NCI-H1930 (cell line): ENCODE data around the gene FAM221A.
"Not testable (repeated sequence)": the region's sequence is repeated elsewhere in the genome, so short reads cannot be mapped to it uniquely, and the experiment has no call there.

Experiments used
- DNase-seq, 2 experiments: peaks; one replicate each; lab custom pipeline; 2025; lab: John Stamatoyannopoulos, UW

Gene FAM221A

GRCh38 chr7:23709081-23709750 lies 29.2 kb downstream of the FAM221A start:
- DNase-seq: no peak

GRCh38 chr7:23710000-23710399 lies 30.0 kb downstream of the FAM221A start, which contains the start of gene STK31:
Gene STK31 (plus strand): TSS chr7:23710219. CDS start chr7:23710286, 67 bp downstream.
- no peak for DNase-seq

- DNase-seq: peak in 1 of 2 experiments; percentile 40
Observed at GRCh38 chr7:23712368-23713284, 32.6 kb downstream of the FAM221A start.

GRCh38 chr7:23713285-23714149 lies 33.5 kb downstream of the FAM221A start:
- DNase-seq: no peak

GRCh38 chr7:23714150-23714464 lies 34.1 kb downstream of the FAM221A start:
- no peak for DNase-seq

- no peak for DNase-seq
Observed at GRCh38 chr7:23714579-23714978, 34.6 kb downstream of the FAM221A start.

- DNase-seq: no peak
Observed at GRCh38 chr7:23715099-23715498, 35.1 kb downstream of the FAM221A start.

- DNase-seq: no peak
Observed at GRCh38 chr7:23717788-23718187, 37.8 kb downstream of the FAM221A start.

- DNase-seq: no peak
Observed at GRCh38 chr7:23721456-23721855, 41.5 kb downstream of the FAM221A start.

GRCh38 chr7:23722587-23723216 lies 42.7 kb downstream of the FAM221A start:
- DNase-seq: not testable (repeated sequence)

GRCh38 chr7:23724113-23724512 lies 44.1 kb downstream of the FAM221A start:
- not testable (repeated sequence) for DNase-seq

- DNase-seq: no peak
Observed at GRCh38 chr7:23742051-23742450, 62.1 kb downstream of the FAM221A start.

- no peak for DNase-seq
Observed at GRCh38 chr7:23743226-23743625, 63.2 kb downstream of the FAM221A start.

GRCh38 chr7:23746629-23747028 lies 66.6 kb downstream of the FAM221A start:
- no peak for DNase-seq

- DNase-seq: no peak
Observed at GRCh38 chr7:23751852-23752251, 71.9 kb downstream of the FAM221A start.
